Left ventricle myocardium inferior (tissue), 1 donor: ENCODE data around the gene KCTD11. TPM values are rescaled to one million over a fixed set of nuclear protein-coding genes. Genes with fewer than 3 reads are reported as not detected.
"Not testable (repeated sequence)": the region's sequence is repeated elsewhere in the genome, so short reads cannot be mapped to it uniquely, and the experiment has no call there.

Experiments
- DNase-seq: peaks from one replicate; pipeline ENCODE4 v3.0.0-alpha.2; 2020
- H3K27ac ChIP-seq: fragments of 200-600 bp; replicated peaks from 2 replicates; pipeline ENCODE4 v1.8.0; 2021
- H3K27me3 ChIP-seq: fragments of 200-600 bp; 2 replicates; pipeline ENCODE4 v1.8.0; 2021; ENCODE audit warnings: low read depth
- H3K36me3 ChIP-seq: fragments of 200-600 bp; 2 replicates; pipeline ENCODE4 v1.8.0; 2021
- H3K4me1 ChIP-seq: fragments of 200-600 bp; 2 replicates; pipeline ENCODE4 v1.8.0; 2021
- H3K4me3 ChIP-seq: fragments of 200-600 bp; 2 replicates; pipeline ENCODE4 v1.8.0; 2021; ENCODE audit warnings: mild to moderate bottlenecking, moderate library complexity
- H3K9me3 ChIP-seq: fragments of 200-600 bp; replicated peaks from 2 replicates; pipeline ENCODE4 v1.8.0; 2021
- intact Hi-C: fragments of 100-400 bp; cut with micrococcal nuclease; formaldehyde crosslinking; loops from one replicate; pipeline ENCODE4 v1.11.0; 2022
- total RNA-seq: library from RNA; stranded (reverse); fragmentation: NEBNext Ultra II Directional; extraction: Animal tissue kit (Norgen Biotek cat#: 25700); gene quantifications from one replicate; pipeline ENCODE4 v1.2.1, GENCODE V29; 2021
- TF ChIP-seq, protein P1 (sequence below): fragments of 200-600 bp; IDR thresholded peaks from 2 replicates; pipeline ENCODE4 v1.8.0; 2021; ENCODE audit warnings: antibody characterized with exemption, mild to moderate bottlenecking, borderline replicate concordance
- donor health status: DM: no; HTN: yes; CAD: no; lungs with severe emphysema.

The KCTD11 gene
- total RNA-seq, 1 donor from 2014 or later, result 3.9 TPM

DNA sequence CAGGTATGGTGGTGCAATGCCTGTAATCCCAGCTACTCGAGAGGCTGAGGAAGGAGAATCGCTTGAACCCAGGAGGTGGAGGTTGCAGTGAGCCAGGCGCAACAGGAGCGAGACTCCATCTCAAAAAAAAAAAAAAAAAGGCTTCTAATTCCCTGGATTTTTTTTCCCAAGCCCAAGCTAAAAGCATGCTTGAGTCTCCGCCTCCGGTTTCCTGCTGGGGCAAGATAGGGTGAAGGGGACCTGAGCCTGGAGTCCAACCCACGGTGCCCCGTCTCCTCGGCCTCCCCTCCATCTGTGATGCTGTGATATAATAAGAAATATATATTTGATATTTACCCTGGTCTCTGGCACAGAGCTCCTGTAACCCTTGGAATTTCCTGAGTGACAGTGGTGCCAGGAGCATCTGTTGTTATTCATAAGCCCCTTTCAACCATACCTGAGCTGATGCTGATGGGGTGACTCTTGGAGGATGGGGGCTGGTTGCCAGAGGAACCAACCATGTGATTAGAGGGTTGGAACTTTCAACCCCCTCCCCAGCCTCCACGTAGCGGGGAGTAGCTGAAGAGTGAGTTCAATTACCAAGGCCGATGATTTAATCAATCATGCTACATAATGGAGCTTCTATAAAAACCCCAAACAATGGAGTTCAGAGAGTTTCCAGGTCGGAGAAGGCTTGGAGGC, 16.1 kb downstream of the KCTD11 start:
- Histone ChIP-seq H3K27me3 (peaks cover 21% of the 10 kb centered on the region), H3K9me3 (no peaks in the 10 kb centered on the region), H3K4me3 (no peak overlapping the region), H3K36me3 (no peaks in the 10 kb centered on the region), H3K4me1 (no peaks in the 10 kb centered on the region), H3K27ac (no peak overlapping the region)
- no peak for DNase-seq
- intact Hi-C loops, result no loop called here
- TF ChIP-seq, protein P1, sequence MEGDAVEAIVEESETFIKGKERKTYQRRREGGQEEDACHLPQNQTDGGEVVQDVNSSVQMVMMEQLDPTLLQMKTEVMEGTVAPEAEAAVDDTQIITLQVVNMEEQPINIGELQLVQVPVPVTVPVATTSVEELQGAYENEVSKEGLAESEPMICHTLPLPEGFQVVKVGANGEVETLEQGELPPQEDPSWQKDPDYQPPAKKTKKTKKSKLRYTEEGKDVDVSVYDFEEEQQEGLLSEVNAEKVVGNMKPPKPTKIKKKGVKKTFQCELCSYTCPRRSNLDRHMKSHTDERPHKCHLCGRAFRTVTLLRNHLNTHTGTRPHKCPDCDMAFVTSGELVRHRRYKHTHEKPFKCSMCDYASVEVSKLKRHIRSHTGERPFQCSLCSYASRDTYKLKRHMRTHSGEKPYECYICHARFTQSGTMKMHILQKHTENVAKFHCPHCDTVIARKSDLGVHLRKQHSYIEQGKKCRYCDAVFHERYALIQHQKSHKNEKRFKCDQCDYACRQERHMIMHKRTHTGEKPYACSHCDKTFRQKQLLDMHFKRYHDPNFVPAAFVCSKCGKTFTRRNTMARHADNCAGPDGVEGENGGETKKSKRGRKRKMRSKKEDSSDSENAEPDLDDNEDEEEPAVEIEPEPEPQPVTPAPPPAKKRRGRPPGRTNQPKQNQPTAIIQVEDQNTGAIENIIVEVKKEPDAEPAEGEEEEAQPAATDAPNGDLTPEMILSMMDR, result no peak

DNA sequence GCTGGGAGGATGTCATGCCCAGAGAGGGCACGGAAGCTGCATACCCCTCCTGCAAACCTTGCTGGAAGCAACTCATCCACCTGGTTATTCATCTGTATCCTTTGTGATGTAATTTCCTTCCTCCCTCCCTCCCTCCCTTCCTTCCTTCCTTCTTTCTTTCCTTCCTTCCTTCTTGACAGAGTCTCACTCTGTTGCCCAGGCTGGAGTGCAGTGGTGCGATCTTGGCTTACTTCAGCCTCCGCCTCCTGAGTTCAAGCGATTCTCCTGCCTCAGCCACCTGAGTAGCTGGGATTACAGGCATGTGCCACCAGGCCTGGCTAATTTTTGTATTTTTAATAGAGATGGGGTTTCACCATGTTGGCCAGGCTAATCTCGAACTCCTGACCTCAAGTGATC, 16.6 kb downstream of the KCTD11 start:
- peaks cover 21% of the 10 kb centered on the region for H3K27me3 ChIP-seq
- DNase-seq, H3K4me1 ChIP-seq, H3K4me3 ChIP-seq, H3K36me3 ChIP-seq, H3K9me3 ChIP-seq, intact Hi-C loops, H3K27ac ChIP-seq: not testable (repeated sequence)

DNA sequence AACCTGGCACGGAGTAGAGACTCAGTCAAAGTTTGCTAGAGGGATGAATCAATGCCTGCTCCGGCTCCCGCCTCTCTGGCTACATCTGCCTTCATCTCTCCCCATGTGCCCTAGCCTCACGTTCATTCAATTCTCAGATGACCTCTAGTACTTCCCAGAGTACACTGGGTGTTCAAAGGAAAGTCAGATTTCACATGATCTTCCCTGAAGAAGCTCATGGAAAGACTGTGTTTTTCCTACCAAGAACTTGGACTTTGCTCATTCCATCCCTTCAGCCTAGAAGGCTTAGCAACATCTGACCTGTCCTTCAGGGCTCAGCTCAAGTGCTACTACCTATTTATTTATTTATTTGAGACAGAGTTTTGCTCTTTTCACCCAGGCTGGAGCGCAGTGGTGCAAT, 17.9 kb downstream of the KCTD11 start:
- peaks cover 21% of the 10 kb centered on the region for H3K27me3 ChIP-seq
- H3K27ac ChIP-seq, result no peak overlapping the region
- H3K9me3 ChIP-seq, result no peaks in the 10 kb centered on the region
- intact Hi-C loops, result no loop called here
- H3K36me3 ChIP-seq, result no peaks in the 10 kb centered on the region
- no peak overlapping the region for H3K4me3 ChIP-seq
- no peak for DNase-seq
- no peaks in the 10 kb centered on the region for H3K4me1 ChIP-seq
- TF ChIP-seq, protein P1, result no peak

DNA sequence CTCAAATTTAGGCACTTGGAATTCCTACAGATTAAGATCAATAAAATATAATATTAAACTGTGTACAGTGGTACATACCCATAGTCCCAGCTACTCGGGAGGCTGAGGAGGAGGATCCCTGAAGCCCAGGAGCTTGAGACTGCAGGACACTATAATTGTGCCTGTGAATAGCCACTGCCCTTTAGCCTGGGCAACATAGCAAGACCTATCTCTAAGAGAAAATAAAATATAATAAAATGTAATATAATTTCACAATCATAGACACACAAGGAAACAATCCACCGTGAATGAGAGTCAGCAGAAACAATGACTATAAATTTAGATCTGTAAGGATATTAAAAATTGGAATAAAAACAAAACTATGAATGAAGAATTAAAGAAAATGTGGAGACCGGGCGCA, 18.9 kb downstream of the KCTD11 start:
- peaks cover 21% of the 10 kb centered on the region for H3K27me3 ChIP-seq
- no peaks in the 10 kb centered on the region for H3K36me3 ChIP-seq
- H3K4me3 ChIP-seq, result no peak overlapping the region
- H3K9me3 ChIP-seq, result no peaks in the 10 kb centered on the region
- no peak overlapping the region for H3K27ac ChIP-seq
- TF ChIP-seq, protein P1, result no peak
- H3K4me1 ChIP-seq, result no peaks in the 10 kb centered on the region
- intact Hi-C loops, result no loop called here
- no peak for DNase-seq

DNA sequence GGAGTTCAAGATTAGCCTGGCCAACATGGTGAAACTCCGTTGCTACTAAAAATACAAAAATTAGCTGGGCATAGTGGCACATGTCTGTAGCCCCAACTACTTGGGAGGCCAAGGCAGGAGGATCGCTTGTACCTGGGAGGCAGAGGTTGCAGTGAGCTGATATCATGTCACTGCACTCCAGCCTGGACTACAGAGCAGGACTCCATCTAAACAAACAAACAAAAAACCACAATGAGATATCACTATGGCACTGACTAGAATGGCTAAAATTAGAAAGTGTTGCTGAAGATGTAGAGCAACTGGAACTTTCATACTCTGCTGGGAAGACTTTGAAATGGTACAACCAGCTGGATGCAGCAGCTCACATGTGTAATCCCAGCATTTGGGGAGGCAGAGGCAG, 22.4 kb downstream of the KCTD11 start:
- DNase-seq, result no peak
- intact Hi-C loops, result no loop called here
- Histone ChIP-seq H3K27ac (no peak overlapping the region), H3K36me3 (no peaks in the 10 kb centered on the region), H3K4me1 (no peaks in the 10 kb centered on the region), H3K9me3 (no peaks in the 10 kb centered on the region), H3K27me3 (peaks cover 12% of the 10 kb centered on the region), H3K4me3 (no peak overlapping the region)
- TF ChIP-seq, protein P1, result no peak

DNA sequence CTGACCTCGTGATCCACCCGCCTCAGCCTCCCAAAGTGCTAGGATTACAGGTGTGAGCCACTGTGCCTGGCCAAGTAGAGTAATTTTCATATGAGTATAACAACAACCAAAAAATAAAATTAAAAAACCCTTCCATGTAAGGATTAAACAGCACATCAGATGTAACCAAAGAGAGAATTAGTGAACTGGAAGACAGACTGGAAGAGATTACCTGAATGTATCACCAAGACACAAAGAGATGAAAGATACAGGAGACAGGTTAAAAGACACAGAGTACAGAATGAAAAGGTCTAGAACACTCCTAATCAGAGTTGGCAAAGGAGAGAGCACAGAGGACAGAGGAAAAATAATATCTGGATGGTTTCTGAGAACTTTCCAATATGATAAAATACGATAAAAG, 27.2 kb downstream of the KCTD11 start:
- Histone ChIP-seq H3K4me3 (no peak overlapping the region), H3K4me1 (peaks cover 32% of the 10 kb centered on the region), H3K27me3 (peaks cover 20% of the 10 kb centered on the region), H3K27ac (no peak overlapping the region), H3K36me3 (no peaks in the 10 kb centered on the region), H3K9me3 (no peaks in the 10 kb centered on the region)
- intact Hi-C loops, result no loop called here
- TF ChIP-seq, protein P1, result no peak
- DNase-seq, result no peak
